GM12874 (cell line): ENCODE measurements around the gene UNC45B.

Experiments used
- CTCF ChIP-seq: IDR thresholded peaks from 2 replicates; pipeline ENCODE4 v1.5.1; 2011; ENCODE audit warnings: low read depth, mild to moderate bottlenecking, control low read depth, low read length, moderate library complexity; ENCODE audit not compliant: insufficient read depth

The UNC45B gene

GRCh38 chr17:35119370-35120165, 28.0 kb upstream of the UNC45B start, which contains the start of gene RAD51D:
Gene RAD51D (minus strand): TSS chr17:35119860. CDS start chr17:35119613, 247 bp downstream.
- TF ChIP-seq CTCF: peak; percentile 95

GRCh38 chr17:35121315-35121714, 26.3 kb upstream of the UNC45B start, which contains the start of gene FNDC8:
Gene FNDC8 (plus strand): TSS chr17:35121615. CDS start chr17:35121694, 79 bp downstream.
- TF ChIP-seq CTCF: no peak

- TF ChIP-seq CTCF: no peak
Measured at GRCh38 chr17:35127751-35128514, 19.7 kb upstream of the UNC45B start.

GRCh38 chr17:35129154-35129972, 18.3 kb upstream of the UNC45B start:
- TF ChIP-seq CTCF: no peak

GRCh38 chr17:35129973-35130351, 17.7 kb upstream of the UNC45B start:
- no peak for TF ChIP-seq CTCF

GRCh38 chr17:35130392-35130791, 17.2 kb upstream of the UNC45B start:
- no peak for TF ChIP-seq CTCF

GRCh38 chr17:35132099-35132498, 15.5 kb upstream of the UNC45B start:
- TF ChIP-seq CTCF: no peak
